Sigmoid colon (tissue), 4 donors: Measurements from ENCODE around the gene UBE2E1.
"Not testable (repeated sequence)": the region's sequence is repeated elsewhere in the genome, so short reads cannot be mapped to it uniquely, and the experiment has no call there.

Source experiments
- EP300 ChIP-seq, 4 donors: sonication (generic); formaldehyde crosslinking; IDR thresholded peaks; one replicate each; pipeline ENCODE4 v1.6.1; 2017; ENCODE audit warnings: antibody characterized with exemption in 4 of 4
- POLR2A ChIP-seq, 2 donors: fragments of 450-650 bp; IDR thresholded peaks; one replicate each; pipeline ENCODE4 v1.6.1; 2016; ENCODE audit warnings: antibody characterized with exemption in 2 of 2, mild to moderate bottlenecking in 2 of 2, moderate library complexity in 2 of 2
- POLR2AphosphoS5 ChIP-seq, 4 donors: sonication (generic); formaldehyde crosslinking; IDR thresholded peaks; one replicate each; pipeline ENCODE4 v1.6.1; 2017; ENCODE audit warnings: antibody characterized with exemption in 4 of 4
- TF ChIP-seq, protein P1 (sequence below), 4 experiments: fragments of 450-650 bp in 3 of 4; fragments of 200-600 bp in 1 of 4; IDR thresholded peaks; one replicate each; pipeline ENCODE4 v1.5.1; 2016 to 2019; ENCODE audit warnings: antibody characterized with exemption in 4 of 4, mild to moderate bottlenecking in 3 of 4, moderate library complexity in 2 of 4

DNA sequence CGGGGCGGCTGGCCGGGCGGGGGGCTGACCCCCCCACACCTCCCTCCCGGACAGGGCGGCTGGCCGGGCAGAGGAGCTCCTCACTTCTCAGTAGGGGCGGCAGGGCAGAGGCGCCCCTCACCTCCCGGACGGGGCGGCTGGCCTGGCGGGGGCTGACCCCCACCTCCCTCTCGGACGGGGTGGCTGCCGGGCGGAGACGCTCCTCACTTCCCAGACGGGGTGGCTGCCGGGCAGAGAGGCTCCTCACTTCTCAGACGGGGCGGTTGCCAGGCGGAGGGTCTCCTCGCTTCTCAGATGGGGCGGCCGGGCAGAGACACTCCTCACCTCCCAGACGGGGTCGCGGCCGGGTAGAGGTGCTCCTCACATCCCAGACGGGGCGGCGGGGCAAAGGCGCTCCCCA lies 65.6 kb downstream of the UBE2E1 start:
- TF ChIP-seq, protein P1, sequence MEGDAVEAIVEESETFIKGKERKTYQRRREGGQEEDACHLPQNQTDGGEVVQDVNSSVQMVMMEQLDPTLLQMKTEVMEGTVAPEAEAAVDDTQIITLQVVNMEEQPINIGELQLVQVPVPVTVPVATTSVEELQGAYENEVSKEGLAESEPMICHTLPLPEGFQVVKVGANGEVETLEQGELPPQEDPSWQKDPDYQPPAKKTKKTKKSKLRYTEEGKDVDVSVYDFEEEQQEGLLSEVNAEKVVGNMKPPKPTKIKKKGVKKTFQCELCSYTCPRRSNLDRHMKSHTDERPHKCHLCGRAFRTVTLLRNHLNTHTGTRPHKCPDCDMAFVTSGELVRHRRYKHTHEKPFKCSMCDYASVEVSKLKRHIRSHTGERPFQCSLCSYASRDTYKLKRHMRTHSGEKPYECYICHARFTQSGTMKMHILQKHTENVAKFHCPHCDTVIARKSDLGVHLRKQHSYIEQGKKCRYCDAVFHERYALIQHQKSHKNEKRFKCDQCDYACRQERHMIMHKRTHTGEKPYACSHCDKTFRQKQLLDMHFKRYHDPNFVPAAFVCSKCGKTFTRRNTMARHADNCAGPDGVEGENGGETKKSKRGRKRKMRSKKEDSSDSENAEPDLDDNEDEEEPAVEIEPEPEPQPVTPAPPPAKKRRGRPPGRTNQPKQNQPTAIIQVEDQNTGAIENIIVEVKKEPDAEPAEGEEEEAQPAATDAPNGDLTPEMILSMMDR (IDR thresholded peaks at IDR 0.05), result not testable (repeated sequence)
- not testable (repeated sequence) for TF ChIP-seq POLR2AphosphoS5, EP300, POLR2A (IDR thresholded peaks at IDR 0.05)
